Right atrium auricular region (tissue), 2 donors: ENCODE results near the gene ALX4. TPM values are rescaled to one million over a fixed set of nuclear protein-coding genes. Genes with fewer than 3 reads are reported as not detected.

Experiments
- DNase-seq: peaks from one replicate; pipeline ENCODE4 v3.0.0-alpha.2; 2019; ENCODE audit warnings: low spot score
- H3K27ac ChIP-seq, 2 donors: fragments of 200-600 bp; sonication (generic); 1 replicate in 1 of 2; 2 replicates in 1 of 2; pipeline ENCODE4 v1.5.1; 2016 to 2019
- H3K27me3 ChIP-seq, 2 donors: fragments of 200-600 bp; sonication (generic); one replicate each; pipeline versions ENCODE4 v1.5.1 to v1.6.0; 2017 to 2019
- H3K36me3 ChIP-seq: fragments of 200-600 bp; sonication (generic); one replicate; pipeline ENCODE4 v1.5.1; 2016
- H3K4me1 ChIP-seq, 2 donors: fragments of 200-600 bp; sonication (generic); one replicate each; pipeline versions ENCODE4 v1.5.1 to v1.6.0; 2017 to 2019
- H3K4me3 ChIP-seq, 2 donors: fragments of 200-600 bp; sonication (generic); 1 replicate in 1 of 2; 2 replicates in 1 of 2; pipeline ENCODE4 v1.5.1; 2017 to 2019; ENCODE audit warnings: mild to moderate bottlenecking in 1 of 2, moderate library complexity in 1 of 2
- H3K9me3 ChIP-seq, 2 donors: fragments of 200-600 bp; sonication (generic); one replicate each; pipeline ENCODE4 v1.5.1; 2019
- total RNA-seq, 2 donors: library from RNA; depleted of rRNA; stranded (reverse); fragments of >200 nt; gene quantifications; one replicate each; pipeline ENCODE4 v1.1.0, GENCODE V29; 2016
- TF ChIP-seq, protein P1 (sequence below), 2 donors: fragments of 200-600 bp; sonication (generic); IDR thresholded peaks; one replicate each; pipeline ENCODE4 v1.5.1; 2019; ENCODE audit warnings: antibody characterized with exemption in 2 of 2

ALX4 gene
- total RNA-seq, 2 donors from 2014 or later: 0.07 TPM; not detected in 1

DNA sequence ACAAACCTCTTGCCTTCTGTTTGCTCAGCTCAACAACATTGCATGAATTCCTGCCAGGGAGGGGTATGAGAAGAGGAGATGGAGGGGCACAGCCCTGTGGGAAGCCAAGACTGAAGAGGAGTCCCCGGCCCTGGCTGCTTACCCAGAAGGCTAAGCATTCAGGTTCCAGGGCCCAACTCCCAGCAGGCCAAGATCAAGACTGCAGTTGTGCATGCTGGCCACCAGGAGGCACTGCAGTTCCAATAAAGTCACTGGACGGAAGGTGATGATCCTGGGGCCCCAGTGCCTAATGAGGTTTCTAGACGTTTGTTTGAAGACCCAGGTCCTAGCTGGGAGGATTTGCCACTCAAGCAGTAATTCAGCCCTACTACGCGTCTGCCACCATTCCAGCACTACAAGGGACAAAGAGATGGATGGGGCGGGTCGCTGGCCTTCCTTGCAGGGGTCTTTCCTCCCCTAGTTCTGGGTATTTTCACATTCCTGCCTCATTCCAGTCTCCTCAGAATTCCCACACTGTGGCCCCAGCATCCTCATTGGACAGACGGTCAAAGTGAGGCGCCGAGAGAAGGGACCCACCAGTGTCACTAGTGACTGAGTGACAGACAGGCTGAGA, 23.6 kb downstream of the ALX4 start:
- Histone ChIP-seq H3K4me3 (no peak overlapping the region), H3K4me1 (no peaks in the 10 kb centered on the region), H3K36me3 (no peaks in the 10 kb centered on the region), H3K9me3 (no peaks in the 10 kb centered on the region), H3K27me3 (no peaks in the 10 kb centered on the region), H3K27ac (no peak overlapping the region)
- TF ChIP-seq, protein P1, sequence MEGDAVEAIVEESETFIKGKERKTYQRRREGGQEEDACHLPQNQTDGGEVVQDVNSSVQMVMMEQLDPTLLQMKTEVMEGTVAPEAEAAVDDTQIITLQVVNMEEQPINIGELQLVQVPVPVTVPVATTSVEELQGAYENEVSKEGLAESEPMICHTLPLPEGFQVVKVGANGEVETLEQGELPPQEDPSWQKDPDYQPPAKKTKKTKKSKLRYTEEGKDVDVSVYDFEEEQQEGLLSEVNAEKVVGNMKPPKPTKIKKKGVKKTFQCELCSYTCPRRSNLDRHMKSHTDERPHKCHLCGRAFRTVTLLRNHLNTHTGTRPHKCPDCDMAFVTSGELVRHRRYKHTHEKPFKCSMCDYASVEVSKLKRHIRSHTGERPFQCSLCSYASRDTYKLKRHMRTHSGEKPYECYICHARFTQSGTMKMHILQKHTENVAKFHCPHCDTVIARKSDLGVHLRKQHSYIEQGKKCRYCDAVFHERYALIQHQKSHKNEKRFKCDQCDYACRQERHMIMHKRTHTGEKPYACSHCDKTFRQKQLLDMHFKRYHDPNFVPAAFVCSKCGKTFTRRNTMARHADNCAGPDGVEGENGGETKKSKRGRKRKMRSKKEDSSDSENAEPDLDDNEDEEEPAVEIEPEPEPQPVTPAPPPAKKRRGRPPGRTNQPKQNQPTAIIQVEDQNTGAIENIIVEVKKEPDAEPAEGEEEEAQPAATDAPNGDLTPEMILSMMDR (IDR thresholded peaks at IDR 0.05): peak; percentile 94
- no peak for DNase-seq

DNA sequence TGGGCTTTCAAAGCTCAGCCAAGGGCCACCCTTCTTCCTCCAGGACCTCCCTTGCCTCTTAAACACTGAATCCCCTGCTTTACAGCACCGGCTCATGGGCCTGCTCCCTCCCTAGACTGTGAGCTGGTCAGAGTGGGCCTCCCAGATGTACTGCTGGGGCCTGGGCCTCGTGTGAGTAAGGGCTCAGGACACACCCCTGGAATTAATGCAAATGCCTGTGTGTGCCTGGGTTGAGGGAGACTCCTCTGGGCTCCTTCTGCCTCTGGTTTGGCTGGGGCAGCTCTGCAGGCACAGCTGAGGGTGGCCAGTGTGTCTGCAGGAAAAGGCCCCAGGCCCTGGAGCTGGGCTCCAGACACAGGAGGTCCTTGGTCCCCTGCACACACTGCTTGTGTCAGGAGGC, 24.2 kb downstream of the ALX4 start:
- H3K36me3 ChIP-seq: no peaks in the 10 kb centered on the region
- no peaks in the 10 kb centered on the region for H3K9me3 ChIP-seq
- H3K4me3 ChIP-seq: no peak overlapping the region
- no peak overlapping the region for H3K27ac ChIP-seq
- no peaks in the 10 kb centered on the region for H3K4me1 ChIP-seq
- TF ChIP-seq, protein P1 (IDR thresholded peaks at IDR 0.05): no peak
- no peak for DNase-seq
- H3K27me3 ChIP-seq: no peaks in the 10 kb centered on the region

DNA sequence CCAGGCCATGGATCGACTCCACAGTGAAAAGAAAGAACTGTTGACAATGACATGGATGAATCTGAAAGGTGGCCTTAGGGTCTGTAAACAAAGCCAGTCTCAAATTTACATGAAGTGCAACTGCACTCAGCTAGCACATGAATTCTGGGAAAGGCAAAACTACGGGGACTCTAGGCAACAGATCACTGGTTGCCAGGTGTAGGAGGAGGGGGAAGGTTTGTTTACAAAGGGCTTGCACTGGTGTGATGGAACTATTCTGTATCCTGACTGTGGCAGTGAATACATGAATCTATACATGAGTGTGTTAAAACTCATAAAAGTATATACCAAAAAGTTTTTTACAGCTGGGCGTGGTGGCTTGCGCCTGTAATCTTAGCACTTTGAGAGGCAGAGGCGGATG, 27.3 kb downstream of the ALX4 start:
- Histone ChIP-seq H3K4me3 (no peak overlapping the region), H3K27ac (no peak overlapping the region)
- TF ChIP-seq, protein P1 (IDR thresholded peaks at IDR 0.05): no peak

DNA sequence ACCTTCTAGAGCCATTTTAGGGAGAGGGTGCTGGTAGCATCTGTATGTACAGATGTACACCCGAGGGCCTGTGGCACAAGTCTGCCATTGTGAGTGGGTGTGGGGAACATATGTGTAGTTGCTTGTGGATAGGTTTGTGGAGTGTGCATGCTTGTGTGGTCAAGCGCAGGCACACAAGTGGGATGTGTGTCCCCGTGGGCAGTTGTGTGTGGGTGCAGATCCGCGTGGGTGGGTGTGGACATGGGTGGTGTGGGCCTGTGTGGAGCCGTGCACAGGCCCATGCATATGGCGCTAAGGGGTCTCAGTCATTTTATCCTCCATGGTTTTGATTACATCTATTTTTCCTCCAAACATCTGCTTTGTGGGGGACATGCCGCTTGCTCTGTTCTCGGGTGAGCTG, 28.8 kb downstream of the ALX4 start:
- H3K36me3 ChIP-seq: no peaks in the 10 kb centered on the region
- no peaks in the 10 kb centered on the region for H3K9me3 ChIP-seq

More for the DNA sequence above, 27.3 kb downstream of the ALX4 start:
- DNase-seq: no peak
- Histone ChIP-seq H3K9me3 (no peaks in the 10 kb centered on the region), H3K4me1 (no peaks in the 10 kb centered on the region), H3K36me3 (no peaks in the 10 kb centered on the region), H3K27me3 (no peaks in the 10 kb centered on the region)

DNA sequence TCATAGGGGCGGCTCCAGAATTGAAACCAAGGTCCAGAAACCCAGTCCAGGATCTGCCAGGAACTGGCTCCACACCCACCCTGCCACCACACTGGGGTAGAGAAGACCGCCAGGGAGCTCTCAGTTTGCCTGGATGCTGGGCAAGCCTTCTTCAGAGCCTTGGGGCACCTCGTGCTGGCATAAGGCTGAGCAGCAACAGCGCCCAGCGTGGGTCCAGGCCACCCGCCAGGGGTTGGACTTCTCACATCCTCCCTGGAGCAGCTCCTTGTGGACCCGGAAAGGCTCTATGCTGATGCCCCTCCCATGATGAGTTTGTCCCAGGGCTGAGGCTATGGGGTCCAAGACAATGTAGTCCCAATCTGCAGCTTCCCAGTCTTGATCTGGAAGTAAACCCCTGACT, 29.7 kb downstream of the ALX4 start:
- TF ChIP-seq, protein P1 (IDR thresholded peaks at IDR 0.05): no peak

More for the DNA sequence above, 28.8 kb downstream of the ALX4 start:
- no peak for DNase-seq
- H3K27ac ChIP-seq: no peak overlapping the region
- H3K4me1 ChIP-seq: no peaks in the 10 kb centered on the region
- no peak overlapping the region for H3K4me3 ChIP-seq
- no peaks in the 10 kb centered on the region for H3K27me3 ChIP-seq
- TF ChIP-seq, protein P1 (IDR thresholded peaks at IDR 0.05): no peak

DNA sequence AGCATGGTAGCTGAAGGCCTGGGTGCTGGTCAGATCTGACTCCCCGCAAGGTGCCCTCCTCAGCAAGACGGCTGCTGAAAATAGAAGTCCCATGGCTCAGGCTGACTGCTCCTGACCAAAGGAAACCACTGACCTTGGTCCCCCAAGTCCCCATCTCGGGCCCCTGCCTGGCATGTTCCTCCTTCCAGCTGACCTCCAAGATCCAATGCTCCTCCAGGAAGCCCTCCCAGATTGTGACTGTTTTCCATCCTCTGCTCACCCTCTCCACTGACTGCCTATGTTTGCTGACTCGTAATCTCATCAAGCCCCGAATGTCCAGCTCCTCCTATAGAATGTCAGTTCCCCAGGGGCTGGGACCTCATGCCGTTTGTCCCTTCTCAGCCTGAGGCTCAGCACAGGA, 30.5 kb downstream of the ALX4 start:
- H3K4me1 ChIP-seq: no peaks in the 10 kb centered on the region
- H3K36me3 ChIP-seq: no peaks in the 10 kb centered on the region
- H3K9me3 ChIP-seq: no peaks in the 10 kb centered on the region
- TF ChIP-seq, protein P1 (IDR thresholded peaks at IDR 0.05): no peak
- no peaks in the 10 kb centered on the region for H3K27me3 ChIP-seq
- no peak overlapping the region for H3K27ac ChIP-seq
- no peak for DNase-seq
- H3K4me3 ChIP-seq: no peak overlapping the region

More for the DNA sequence above, 29.7 kb downstream of the ALX4 start:
- H3K4me1 ChIP-seq: no peaks in the 10 kb centered on the region
- DNase-seq: no peak
- H3K4me3 ChIP-seq: no peak overlapping the region
- H3K27me3 ChIP-seq: no peaks in the 10 kb centered on the region
- no peaks in the 10 kb centered on the region for H3K36me3 ChIP-seq
- H3K27ac ChIP-seq: no peak overlapping the region
- H3K9me3 ChIP-seq: no peaks in the 10 kb centered on the region
